ENCODE measurements around the gene GPC1.

The GPC1 gene

DNA sequence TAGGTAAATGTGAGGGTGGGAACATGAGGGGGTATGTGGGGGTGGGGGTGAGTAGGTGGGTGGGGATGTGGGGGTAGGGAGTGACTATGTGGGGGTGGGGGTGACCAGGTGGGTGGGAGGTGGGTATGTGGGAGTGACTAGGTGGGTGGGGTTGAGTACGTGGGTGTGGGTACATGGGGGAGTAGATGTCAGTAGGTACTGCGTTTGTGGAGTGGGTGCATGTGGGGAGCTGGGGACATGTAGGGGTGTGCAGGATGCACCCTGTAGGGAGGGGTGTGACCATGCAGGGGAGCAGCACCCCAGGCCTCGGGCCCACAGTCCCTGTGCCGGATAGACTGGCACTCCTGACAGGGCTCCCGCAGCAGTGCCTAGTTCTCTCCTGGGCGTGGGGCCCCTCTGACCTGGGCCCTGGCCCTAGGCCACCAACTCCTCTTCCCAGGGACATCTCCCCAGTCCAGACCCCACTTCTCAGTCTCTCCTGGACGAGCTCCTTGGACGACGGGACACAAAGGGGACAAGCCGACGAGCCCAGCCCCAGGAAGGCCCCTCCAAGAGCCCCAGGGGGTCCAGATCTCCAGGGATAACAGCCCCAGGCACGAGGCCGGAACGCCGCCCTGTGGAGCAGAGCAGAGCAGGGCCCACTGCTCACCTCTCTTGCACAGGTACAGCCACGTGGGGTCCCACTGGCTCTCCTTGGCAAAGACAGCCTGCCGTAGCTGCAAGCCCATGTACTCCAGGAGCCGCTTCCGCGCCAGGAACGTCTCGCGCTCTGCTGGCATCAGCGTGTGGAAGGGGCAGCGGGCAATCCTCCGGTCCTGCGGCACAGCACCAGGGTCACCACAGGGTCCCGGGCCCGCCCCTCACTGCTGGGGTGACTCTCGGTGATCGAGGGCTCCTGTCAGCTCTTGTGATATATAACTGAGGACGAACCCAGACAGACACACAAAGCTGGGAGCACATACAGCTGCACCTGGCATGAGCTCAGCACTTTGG, 64.1 kb downstream of the GPC1 start:
- no peak for DNase-seq

DNA sequence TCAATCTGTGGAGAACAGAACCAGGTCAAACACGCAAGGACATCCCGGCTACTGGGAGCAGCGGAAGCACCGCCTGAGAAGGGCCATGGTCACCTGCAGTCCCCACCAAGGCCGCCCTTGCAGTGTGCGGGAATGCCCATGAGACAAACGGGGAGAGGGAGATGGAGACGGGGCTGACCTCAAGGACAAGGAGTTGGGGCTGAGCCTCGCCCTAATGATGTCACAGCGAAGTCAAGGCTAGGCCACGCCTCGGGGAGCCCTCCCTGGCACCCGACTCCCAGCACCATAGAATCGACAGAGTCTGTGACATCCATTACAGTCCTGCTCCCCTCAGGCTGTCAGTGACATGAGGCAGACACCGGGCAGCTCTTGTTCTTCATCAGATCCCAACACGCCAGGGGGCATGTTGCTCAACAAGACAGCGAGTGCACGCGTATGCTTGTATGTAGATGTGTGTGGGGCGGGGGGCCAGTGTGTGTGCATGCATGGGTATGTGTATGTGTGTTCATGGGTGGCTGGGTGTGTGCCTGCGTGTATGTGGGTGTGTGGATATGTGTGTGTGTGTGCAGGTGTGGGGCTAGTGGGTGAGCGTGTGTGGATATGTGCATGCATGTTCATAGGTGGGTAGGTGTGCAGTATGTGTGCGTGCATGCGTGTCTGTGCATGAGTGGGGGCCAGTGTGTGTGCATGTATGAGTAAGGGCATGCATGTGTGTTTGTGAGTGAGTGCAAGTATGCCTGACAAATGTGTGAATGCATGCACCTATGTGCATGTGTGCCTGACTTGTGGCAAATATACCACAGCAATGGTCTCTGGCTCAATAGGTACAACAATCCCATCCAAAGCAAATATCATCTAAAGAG, 65.3 kb downstream of the GPC1 start:
- no peak for DNase-seq

DNA sequence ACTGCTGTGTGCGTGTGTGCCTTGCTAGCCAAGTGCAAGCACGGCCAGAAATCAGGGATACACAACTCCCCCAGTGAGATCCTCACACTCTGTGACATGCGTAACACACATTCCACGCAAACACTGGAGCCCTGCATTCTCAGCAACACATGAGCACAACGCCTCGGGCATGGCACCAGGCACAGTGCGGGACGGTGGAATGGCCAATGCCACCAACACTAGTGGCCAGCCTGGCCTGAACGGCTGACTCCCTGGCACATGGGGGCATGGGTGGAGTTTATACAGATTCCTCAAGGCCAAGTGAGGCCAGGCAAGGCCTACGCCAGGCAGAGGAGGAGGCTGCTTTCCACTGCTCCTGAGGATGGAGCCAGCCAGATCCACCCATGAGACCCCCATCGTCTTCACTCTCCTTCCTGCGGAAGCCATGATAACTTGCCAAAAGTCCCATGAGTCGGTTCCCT, 66.1 kb downstream of the GPC1 start:
- DNase-seq: no peak

DNA sequence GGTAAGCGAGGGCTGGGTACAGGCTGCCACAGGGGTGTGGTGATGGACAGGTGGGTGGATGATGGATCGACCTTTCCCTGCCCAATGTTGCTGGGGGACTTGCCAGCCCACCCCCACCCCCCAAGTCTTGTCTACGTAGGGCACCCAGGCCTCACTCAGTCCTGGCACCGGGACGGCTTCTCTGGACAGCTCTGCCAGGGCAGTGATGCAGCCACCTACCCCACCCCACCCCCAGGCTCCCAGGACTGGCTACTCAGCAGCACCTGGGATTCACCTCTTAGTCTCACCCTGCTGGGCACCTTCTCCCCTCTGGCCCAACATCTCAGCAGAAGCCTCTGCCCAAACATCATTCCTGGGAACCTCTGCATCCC, 66.6 kb downstream of the GPC1 start:
- DNase-seq: no peak

DNA sequence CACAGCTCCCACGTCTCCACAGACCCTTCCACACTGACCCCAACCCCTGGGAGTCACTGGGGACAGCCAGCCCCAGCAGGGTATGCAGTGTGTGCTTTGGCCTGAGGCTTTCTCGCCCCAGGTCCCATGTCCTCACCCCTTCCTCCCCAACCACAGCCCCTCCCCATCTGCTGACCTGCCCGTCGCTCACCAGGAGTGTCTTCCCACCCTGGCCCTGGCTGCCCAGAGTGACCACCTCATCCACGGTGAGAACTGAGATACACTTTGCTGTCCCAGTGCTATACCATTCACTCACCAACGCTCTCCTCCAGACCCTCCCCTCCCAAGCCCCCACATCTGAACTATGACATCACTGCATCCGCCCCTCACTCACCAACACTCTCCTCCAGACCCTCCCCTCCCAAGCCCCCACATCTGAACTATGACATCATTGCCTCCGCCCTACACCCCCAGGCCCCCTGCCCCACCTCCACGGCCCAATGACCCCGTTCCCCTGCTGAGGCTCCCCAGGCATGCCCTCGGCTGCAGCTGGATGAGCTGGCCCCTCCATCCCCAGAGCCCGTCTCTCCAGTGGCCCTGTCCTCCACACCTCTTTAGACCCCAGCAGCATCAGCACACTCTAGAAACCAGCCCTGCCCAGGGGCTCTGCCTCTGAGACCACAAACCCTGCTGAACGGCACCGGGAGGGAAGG, 67.1 kb downstream of the GPC1 start:
- DNase-seq: no peak

DNA sequence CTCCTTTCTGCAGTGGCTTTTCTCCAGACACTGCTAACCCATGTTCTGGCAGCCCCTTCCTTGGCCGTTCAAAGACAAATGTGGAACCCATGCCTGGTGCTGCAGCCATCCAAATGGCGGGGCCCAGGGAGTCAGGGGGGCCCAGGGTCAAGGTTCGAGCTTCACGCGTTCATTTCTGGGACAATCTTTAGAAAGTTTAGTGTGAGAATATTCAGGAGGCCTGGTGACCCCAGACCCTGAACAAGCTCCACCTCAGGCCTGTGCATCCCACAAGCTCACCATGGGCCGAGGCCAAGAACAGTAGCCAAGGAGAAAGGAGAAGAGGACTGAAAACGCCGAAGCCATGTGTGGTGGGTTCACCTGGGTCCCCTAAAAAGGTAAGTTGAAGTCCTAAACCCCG, 67.9 kb downstream of the GPC1 start:
- DNase-seq: no peak

DNA sequence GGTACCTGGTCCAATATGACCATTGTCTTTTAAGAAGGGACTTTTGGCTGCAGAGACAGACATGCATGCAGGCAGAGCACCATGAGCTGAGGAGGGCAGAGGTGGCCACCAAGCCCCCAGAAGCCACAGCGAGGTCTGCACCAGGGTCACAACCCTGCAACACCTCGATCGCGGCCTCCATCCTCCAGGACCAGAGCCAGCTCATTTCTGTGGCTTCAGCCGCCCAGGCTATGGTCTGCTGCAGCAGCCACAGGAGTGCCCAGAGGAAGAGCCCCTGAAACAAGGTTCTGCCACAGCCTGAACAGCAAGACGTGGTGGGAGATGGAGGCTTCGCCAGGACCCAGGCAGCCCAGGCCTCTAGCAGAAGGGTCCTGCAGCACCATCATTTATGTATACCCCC, 68.4 kb downstream of the GPC1 start:
- no peak for DNase-seq

DNA sequence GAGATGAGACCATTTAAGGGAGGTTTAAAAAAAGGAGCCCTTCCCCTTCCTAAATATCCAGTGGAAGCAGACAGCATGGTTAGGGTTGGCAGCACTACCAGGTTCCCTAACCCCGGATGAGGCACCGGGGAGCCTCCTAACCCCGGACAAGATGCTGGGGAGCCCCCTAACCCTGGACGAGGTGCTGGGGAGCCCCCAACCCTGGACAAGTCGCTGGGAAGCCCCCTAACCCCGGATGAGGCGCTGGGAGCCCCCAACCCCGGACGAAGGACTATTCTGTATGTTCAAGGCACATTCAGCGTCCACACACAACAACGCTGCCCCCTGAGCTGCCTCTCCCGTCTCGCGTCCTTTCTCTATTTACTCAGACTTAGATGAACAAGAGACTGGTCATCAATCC, 70.4 kb downstream of the GPC1 start:
- DNase-seq: no peak

DNA sequence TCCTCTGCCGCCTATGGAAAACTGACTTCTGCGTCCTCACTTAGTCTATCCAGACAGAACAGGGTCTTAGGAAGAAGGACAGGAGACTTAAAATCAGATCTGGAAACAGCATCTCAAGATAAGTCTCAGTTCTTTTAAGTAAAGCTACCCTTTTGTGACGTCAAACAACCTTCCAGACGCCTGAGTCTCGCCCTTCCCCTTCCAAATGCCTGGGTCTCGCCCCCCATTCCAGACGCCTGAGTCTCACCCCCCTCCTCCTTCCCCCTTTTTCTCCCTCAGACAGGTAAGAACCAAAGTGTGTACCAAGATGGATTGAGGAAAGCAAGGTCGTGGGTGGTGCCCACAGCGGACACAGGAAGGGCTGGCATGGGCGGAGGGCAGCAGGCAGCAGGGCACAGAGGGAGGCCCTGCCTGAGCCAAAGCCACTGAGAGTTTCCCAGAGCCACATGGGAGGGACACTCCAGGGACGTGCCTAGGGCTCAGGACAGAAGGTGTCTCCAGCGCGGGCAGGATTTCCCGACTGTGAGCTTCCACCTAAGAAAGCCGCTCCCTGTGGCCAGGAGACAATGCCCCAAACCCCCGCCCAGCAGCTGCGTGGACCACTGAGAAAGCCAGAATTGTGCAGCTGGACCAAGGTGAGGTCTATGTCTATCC, 71.1 kb downstream of the GPC1 start:
- DNase-seq: no peak

DNA sequence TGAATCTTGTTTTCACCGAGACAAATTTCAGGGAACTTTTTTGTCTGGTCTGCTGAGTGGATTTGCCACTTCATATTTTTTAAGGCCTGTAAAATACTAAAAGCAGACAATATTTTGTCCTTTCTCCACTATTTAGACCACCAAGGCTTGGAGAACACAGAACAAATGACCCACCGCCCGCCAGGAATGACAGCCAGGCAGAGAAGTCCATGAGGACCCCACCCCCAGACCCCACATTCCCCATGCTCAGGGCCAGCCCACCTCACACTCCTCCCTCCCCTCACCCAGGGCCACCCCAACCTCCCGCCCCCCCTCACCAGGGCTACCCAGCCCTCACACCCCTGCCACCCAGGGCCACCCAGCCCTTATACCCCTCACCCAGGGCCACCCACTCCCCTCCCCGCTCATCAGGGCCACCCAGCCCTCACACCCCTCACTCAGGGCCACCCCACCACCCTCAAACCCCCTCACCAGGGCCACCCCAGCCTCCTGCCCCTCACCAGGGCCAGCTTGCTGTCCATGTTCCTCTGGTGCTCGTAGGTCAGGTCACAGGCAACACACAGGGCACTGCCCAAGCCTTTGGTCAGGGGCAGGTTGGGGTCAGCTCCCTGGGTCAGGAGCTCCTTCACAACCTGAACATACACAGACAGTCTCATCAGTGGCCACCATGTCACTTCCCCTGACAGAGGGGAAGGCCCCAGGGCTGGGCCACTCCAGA, 71.8 kb downstream of the GPC1 start:
- no peak for DNase-seq

DNA sequence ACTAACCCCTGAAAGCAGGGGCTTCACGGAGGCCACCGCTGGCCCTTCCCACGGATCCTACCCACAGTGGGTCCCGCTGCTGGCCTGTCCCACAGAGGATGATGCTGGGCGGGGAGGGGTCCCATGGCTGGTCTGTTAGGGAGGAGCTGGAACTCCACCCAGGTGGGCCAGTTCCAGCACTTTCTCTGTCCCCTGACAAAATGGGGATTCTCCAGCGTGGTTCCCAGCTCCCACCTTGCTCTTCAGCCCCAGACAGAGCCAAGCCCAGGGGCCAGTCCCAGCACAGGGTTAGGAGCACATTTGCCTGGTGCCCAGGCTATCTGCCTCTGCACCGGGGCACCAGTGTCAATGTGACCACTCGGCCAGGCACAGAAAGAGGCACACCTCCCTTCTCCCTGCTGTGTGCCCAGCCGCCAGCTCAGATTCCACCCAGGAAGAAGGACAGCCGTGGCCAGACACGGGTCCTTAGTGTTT, 72.4 kb downstream of the GPC1 start:
- no peak for DNase-seq

DNA sequence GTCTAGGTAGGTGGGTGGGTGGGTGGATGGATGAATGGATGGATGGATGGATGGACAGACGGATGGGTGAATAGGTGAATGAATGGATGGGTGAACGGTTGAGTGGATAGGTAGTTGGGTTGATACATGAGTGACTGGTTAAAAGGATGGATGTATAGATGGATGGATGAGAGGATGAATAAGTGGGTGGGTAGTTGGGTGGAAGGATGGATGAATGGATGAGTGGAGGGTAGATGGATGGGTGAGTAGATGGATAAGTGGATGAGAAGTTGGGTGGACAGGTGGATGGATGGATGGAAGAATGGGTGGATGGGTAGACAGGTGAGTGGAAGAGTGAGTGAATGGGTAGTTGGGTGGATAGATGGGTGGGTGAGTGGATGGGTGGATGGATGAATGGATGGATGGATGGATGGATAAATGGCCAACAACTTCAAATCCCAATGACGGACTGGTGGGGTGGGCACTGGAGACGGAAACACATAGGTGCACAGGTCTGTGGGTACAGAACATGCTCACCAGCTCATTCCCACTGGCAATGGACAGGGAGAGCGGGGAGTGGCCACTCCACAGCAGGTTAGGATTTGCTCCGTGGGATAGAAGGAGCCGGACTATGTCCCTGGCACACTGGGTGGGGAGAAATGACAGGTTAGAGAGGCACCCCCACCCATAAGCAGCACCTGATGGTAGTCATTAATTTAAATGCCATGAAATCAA, 73.5 kb downstream of the GPC1 start:
- DNase-seq: no peak

DNA sequence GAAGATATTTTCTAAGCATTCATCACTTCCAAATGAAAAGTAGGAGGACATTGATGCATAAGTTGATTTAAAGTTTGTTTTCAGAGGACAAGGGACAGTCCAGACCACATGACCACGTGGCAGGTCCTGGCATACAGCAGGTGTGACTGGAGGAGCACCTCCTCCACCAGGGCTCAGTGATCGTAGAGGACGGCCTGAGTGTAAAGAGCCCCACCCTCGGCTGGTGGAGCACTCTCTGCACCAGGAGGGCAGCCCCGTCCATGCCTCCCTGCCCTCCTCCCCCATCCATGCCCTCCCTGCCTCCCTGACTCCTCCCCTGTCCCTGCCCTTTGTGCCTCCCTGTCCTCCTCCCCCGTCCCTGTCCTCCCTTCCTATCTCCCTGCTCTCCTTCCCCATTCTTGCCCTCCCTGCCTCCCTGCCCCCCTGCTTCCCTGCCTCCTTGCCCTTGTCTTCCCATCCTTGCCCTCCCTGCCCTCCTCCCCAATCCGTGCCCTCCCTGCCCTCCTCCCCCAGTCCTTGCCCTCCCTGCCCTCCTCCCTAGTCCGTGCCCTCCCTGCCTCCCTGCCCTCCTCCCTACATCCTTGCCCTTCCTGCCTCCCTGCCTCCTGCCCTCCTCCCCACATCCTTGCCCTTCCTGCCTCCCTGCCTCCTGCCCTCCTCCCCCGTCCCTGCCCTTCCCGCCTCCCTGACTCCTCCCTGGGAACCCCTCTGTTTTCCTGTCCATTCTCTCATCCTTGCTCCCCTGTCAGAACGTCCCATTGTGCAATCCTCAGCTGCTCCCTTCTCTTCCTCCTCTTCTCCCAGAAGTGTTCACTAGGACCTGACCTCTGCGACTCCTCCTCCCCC, 74.4 kb downstream of the GPC1 start:
- DNase-seq: no peak

DNA sequence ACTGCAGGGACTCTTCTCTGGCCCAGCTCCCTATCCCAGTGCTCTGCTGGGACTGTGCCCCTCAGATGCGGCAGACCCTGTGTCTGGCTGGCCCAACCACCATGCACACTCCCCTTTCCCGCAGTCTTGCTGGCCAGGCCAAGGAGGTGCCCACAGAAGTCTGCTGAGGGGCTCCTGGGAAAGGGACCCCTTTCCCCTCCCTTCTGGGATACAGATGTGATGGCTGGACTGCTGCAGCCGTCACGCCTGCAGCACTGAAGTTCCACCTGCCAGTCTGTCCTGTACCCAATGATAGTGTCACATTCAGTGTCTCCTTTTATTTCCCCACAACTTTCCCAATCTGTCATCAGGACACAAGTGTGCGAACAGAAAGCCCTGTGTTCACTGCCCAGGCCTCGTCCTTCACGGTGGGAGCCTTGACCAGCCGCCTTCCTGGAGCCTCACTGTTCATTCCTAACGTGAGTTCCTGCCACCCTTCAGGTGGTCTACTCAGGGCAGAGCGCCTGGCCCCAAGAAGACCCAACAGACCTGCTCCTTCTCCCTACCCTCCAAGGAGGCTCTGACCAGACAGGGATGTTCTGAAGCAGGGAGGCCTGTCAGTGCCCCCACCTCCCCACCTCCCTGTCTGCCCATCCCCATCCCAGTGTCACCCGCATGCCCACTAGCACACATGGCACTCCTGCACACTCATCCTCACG, 75.2 kb downstream of the GPC1 start:
- no peak for DNase-seq

DNA sequence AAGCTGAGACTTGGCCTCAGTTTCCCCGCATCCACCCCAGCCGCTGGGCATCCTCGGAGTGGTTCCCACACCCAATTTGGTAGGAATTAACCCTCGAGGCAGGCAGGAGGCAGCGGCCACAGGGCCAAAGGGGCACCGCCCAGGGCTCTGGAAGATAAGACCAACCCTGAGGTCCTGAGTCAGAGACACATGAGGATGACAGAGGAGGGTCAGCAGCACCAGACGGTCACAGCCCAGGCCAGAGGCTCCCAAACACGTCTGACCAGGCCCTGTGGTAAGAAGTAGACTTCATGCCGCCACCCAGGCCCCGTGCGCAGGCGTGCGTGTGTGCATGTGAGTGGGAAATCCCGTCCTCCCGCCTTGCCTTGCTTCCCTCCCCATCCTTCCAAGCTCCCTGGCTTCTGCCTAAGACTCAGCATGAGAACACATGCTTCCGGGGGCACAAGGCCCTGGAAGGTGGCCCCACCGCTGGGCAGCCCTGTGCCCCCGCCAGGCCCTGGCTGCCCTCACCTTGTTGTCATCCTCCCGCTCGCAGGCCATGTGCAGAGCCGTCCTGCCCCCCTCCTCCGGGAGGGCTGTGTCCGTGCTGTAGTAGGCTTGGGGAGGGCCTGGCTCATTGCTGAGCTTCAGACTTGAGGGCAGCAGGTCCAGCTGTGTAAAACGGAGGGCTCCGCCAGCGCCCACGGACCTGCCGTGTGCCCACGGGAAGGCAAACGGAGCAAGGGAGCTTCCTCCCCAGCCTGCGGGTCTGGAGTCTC, 76.1 kb downstream of the GPC1 start:
- no peak for DNase-seq

DNA sequence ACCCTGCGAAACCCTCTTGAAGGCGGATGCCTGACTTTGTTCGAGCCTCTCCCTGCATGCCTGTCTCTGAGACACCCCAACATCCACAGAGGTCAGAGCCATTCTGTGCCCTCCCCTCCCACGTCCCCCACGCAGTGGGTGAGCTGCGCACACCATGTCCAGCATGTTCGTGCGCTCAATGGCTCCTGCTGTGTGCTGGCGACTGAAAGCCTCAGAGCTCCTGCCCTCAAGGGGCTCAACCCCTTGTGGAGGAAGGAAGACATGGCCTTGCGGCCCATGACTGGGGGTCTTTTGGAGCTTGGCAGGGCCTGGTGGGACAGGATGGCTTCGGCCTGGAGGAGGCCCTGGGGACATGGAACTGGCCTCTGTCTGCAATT, 76.6 kb downstream of the GPC1 start:
- no peak for DNase-seq

DNA sequence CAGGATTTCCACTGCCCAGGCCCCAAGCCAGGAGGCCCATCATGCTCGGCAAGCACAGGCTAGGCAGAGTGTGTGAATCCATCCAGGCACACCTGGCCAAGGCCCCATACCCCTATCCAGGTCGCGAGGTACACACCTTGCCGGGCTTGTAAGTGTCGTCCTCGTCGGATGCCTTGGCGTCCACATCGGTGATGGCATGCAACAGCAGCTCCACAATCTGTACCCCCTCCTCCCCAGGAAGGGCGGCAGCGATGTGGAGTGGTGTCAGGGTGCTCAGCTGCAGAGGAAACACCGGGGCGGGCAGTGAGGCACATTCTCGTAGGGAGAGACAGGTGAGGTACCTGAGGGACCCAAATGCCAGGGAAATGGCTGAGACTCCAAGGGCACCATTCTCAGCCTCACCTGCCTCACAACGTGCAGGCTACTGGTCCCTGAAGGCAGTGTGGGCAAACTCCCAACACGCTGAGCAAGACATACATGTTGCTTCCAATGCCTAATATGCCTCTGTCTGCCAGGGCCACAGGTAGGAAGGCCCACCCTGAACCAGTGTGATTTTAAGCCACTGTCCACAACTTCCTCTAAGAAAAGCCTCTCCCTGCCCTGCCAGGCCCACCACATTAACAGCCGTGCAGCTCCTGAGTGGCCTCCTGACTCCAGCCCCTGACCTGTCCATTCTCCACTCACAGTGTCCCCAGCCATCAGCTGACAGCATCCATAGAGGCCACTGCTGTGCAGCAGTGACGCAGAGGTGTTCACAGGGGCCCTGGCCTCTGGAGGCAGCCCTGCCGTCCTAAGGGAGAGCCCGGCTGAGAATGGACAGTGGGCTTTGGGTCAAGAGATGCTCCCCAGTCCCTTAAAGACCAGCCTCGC, 77.4 kb downstream of the GPC1 start:
- DNase-seq: no peak
